ENCODE measurements around the gene MAGEA4. TPM values are rescaled to one million over a fixed set of nuclear protein-coding genes. Genes with fewer than 3 reads are reported as not detected.

MAGEA4 gene, protein sequence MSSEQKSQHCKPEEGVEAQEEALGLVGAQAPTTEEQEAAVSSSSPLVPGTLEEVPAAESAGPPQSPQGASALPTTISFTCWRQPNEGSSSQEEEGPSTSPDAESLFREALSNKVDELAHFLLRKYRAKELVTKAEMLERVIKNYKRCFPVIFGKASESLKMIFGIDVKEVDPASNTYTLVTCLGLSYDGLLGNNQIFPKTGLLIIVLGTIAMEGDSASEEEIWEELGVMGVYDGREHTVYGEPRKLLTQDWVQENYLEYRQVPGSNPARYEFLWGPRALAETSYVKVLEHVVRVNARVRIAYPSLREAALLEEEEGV
- not detected in 2 replicates for total RNA-seq

DNA sequence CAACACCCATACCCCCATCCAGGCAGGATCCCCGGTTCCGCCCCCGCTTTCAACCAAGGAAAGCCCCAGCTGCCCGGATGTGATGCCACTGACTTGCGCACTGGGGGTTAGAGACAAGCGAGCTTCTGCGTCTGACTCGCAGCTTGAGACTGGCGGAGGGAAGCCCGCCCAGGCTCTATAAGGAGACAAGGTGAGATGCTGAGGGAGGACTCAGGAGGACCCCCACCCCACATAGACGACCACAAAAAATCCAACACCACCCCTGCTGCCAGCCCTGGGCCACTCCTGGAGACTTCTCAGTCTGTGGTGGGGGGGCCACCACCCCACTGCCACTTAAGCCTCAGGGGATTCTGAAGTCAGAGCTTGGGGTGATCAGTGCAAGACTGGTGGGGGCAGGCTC, at the start of gene MAGEA4:
Gene MAGEA4 (plus strand): TSS at position 110 of the 400 bp plus-strand sequence. CDS start 10,776 bp downstream, outside the sequence.

Other genes with a start within 250 kb of the MAGEA4 start
- not detected in 2 replicates for gene PRRG3, start 217.4 kb upstream of the MAGEA4 start, total RNA-seq
- not detected in 2 replicates for gene FATE1, start 196.9 kb upstream of the MAGEA4 start, total RNA-seq
- gene CNGA2, start 178.1 kb upstream of the MAGEA4 start, total RNA-seq = not detected in 2 replicates
- 14.9 and 16.8 TPM in 2 replicates for gene GABRE, start 61.8 kb downstream of the MAGEA4 start, total RNA-seq
- gene MAGEA10, start 225.7 kb downstream of the MAGEA4 start, total RNA-seq = not detected in 2 replicates

All from tracheal epithelial cell (primary cell).